GM19043 (cell line): ENCODE results near the gene AKR1B15.
"Not testable (repeated sequence)": the region's sequence is repeated elsewhere in the genome, so short reads cannot be mapped to it uniquely, and the experiment has no call there.

Experiments used
- ATAC-seq: cut with Tn5 transposase; IDR thresholded peaks from one replicate; pipeline ENCODE4 v1.9.1; 2021; ENCODE audit warnings: low read depth; ENCODE audit not compliant: unreplicated experiment

The AKR1B15 gene

GRCh38 chr7:134532180-134532953 is 16.5 kb upstream of the AKR1B15 start:
- ATAC-seq, result no peak

GRCh38 chr7:134532954-134533218 is 16.0 kb upstream of the AKR1B15 start:
- no peak for ATAC-seq

- no peak for ATAC-seq
Measured at GRCh38 chr7:134533288-134533771, 15.6 kb upstream of the AKR1B15 start.

GRCh38 chr7:134534633-134535032 is 14.3 kb upstream of the AKR1B15 start:
- no peak for ATAC-seq

- ATAC-seq, result no peak
Measured at GRCh38 chr7:134535272-134535918, 13.5 kb upstream of the AKR1B15 start.

GRCh38 chr7:134535919-134536299 is 13.0 kb upstream of the AKR1B15 start:
- no peak for ATAC-seq

GRCh38 chr7:134536558-134536957 is 12.4 kb upstream of the AKR1B15 start:
- not testable (repeated sequence) for ATAC-seq

- not testable (repeated sequence) for ATAC-seq
Measured at GRCh38 chr7:134537273-134537781, 11.6 kb upstream of the AKR1B15 start.

- no peak for ATAC-seq
Measured at GRCh38 chr7:134539380-134540004, 9.4 kb upstream of the AKR1B15 start.

- ATAC-seq, result not testable (repeated sequence)
Measured at GRCh38 chr7:134541501-134542194, 7.3 kb upstream of the AKR1B15 start.

- ATAC-seq, result no peak
Measured at GRCh38 chr7:134542195-134542771, 6.6 kb upstream of the AKR1B15 start.

GRCh38 chr7:134545380-134545779 is 3.5 kb upstream of the AKR1B15 start:
- no peak for ATAC-seq

- ATAC-seq, result no peak
Measured at GRCh38 chr7:134545918-134546317, 3.0 kb upstream of the AKR1B15 start.

GRCh38 chr7:134546955-134547354 is 2.0 kb upstream of the AKR1B15 start:
- ATAC-seq, result no peak

GRCh38 chr7:134547397-134548054 is 1.4 kb upstream of the AKR1B15 start:
- peak; percentile 77 for ATAC-seq

- no peak for ATAC-seq
Measured at GRCh38 chr7:134549366-134549765, 456 bp downstream of the AKR1B15 start.

- ATAC-seq, result no peak
Measured at GRCh38 chr7:134552105-134552504, 3.2 kb downstream of the AKR1B15 start.

- ATAC-seq, result no peak
Measured at GRCh38 chr7:134553976-134554375, 5.1 kb downstream of the AKR1B15 start.

- ATAC-seq, result no peak
Measured at GRCh38 chr7:134554417-134554966, 5.6 kb downstream of the AKR1B15 start.

- ATAC-seq, result no peak
Measured at GRCh38 chr7:134557391-134557790, 8.5 kb downstream of the AKR1B15 start.
